Neural progenitor cell (in vitro differentiated cells): ENCODE data around the gene MEGF8. TPM values are rescaled to one million over a fixed set of nuclear protein-coding genes. Genes with fewer than 3 reads are reported as not detected.

ENCODE experiments used
- DNase-seq: peaks from one replicate; pipeline ENCODE4 v3.0.0-alpha.2; 2016; ENCODE audit warnings: low spot score
- H2AFZ ChIP-seq: fragments of 200-600 bp; sonication (generic); replicated peaks from 2 replicates; pipeline ENCODE4 v1.6.1; 2016; ENCODE audit warnings: antibody characterized with exemption
- H3F3A ChIP-seq: fragments of 200-600 bp; sonication (generic); 2 replicates; pipeline ENCODE4 v1.6.1; 2016; ENCODE audit warnings: antibody characterized with exemption, low read depth
- H3K27ac ChIP-seq: fragments of 200-600 bp; sonication (generic); 2 replicates; pipeline ENCODE4 v1.5.1; 2016; ENCODE audit warnings: mild to moderate bottlenecking
- H3K27me3 ChIP-seq: fragments of 200-600 bp; sonication (generic); 2 replicates; pipeline ENCODE4 v1.6.1; 2016; ENCODE audit warnings: mild to moderate bottlenecking, moderate library complexity
- H3K36me3 ChIP-seq: fragments of 200-600 bp; sonication (generic); 2 replicates; pipeline ENCODE4 v1.5.1; 2016
- H3K4me1 ChIP-seq: fragments of 200-600 bp; sonication (generic); 2 replicates; pipeline ENCODE4 v1.6.1; 2016; ENCODE audit warnings: mixed run types
- H3K4me2 ChIP-seq: fragments of 200-600 bp; sonication (generic); 2 replicates; pipeline ENCODE4 v1.6.1; 2016
- H3K4me3 ChIP-seq: fragments of 200-600 bp; sonication (generic); 2 replicates; pipeline ENCODE4 v1.5.1; 2016
- H3K79me2 ChIP-seq: fragments of 200-600 bp; sonication (generic); 2 replicates; pipeline ENCODE4 v1.6.1; 2016; ENCODE audit warnings: low read depth
- H3K9ac ChIP-seq: fragments of 200-600 bp; sonication (generic); 2 replicates; pipeline ENCODE4 v1.6.1; 2016
- H3K9me3 ChIP-seq: fragments of 200-600 bp; sonication (generic); 2 replicates; pipeline ENCODE4 v1.5.1; 2016; ENCODE audit warnings: low read depth
- H4K20me1 ChIP-seq: fragments of 200-600 bp; sonication (generic); 2 replicates; pipeline ENCODE4 v1.6.1; 2016; ENCODE audit warnings: low read depth
- H3K27ac Mint-ChIP-seq: 3 replicates; pipeline ENCODE4 v1.8.0; 2021; ENCODE audit warnings: mixed read lengths
- H3K27me3 Mint-ChIP-seq: 2 replicates; pipeline ENCODE4 v1.8.0; 2022; ENCODE audit warnings: low read depth, mild to moderate bottlenecking, inconsistent platforms, moderate library complexity, mixed read lengths; ENCODE audit not compliant: insufficient read depth
- H3K36me3 Mint-ChIP-seq: 3 replicates; pipeline ENCODE4 v1.8.0; 2021; ENCODE audit warnings: mixed read lengths
- H3K4me1 Mint-ChIP-seq: 3 replicates; pipeline ENCODE4 v1.8.0; 2021; ENCODE audit warnings: mixed read lengths
- H3K4me3 Mint-ChIP-seq: 3 replicates; pipeline ENCODE4 v1.8.0; 2021; ENCODE audit warnings: mild to moderate bottlenecking, moderate library complexity, mixed read lengths
- H3K9me3 Mint-ChIP-seq: 3 replicates; pipeline ENCODE4 v1.8.0; 2020; ENCODE audit warnings: mixed read lengths
- EZH2 ChIP-seq: fragments of 200-600 bp; sonication (generic); IDR thresholded peaks from 2 replicates; pipeline ENCODE4 v1.6.1; 2017; ENCODE audit warnings: antibody characterized with exemption, mild to moderate bottlenecking, moderate library complexity
- EZH2phosphoT487 ChIP-seq: fragments of 200-600 bp; sonication (generic); IDR thresholded peaks from 2 replicates; pipeline ENCODE4 v1.6.1; 2017; ENCODE audit warnings: antibody characterized with exemption
- total RNA-seq: library from RNA; depleted of rRNA; stranded (reverse); fragments of >200 nt; gene quantifications from 2 replicates; pipeline ENCODE4 v1.2.3, GENCODE V29; 2015; ENCODE audit warnings: low replicate concordance
- TF ChIP-seq, protein P1 (sequence below): fragments of 200-600 bp; sonication (generic); IDR thresholded peaks from 2 replicates; pipeline ENCODE4 v1.5.1; 2017; ENCODE audit warnings: antibody characterized with exemption, mild to moderate bottlenecking

MEGF8 gene
- total RNA-seq, 1 donor from 2014 or later = 7.3 TPM

DNA sequence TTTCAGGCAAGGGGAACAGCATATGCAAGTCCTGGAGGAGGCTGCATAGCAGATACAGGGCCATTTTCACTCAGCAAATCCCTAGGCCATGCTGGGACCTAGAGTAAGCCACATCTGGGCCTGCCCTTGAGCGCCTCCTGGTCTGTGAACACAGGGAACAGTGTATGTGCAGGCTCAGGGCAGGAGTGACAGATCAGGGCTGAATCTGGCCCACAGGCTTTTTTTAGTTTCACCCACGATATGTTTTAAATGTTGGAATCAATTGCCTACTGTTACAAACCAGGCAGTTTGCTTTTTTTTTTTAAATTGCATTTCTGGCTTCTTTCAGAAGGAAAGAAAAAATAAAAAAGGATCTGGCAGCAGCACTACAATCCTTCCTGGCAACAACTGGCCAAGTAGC is 13.8 kb upstream of the MEGF8 start:
- peaks cover 8% of the 10 kb centered on the region for H4K20me1 ChIP-seq
- H3K79me2 ChIP-seq = no peaks in the 10 kb centered on the region
- H3K9me3 Mint-ChIP-seq = no peaks in the 10 kb centered on the region
- H3K27ac ChIP-seq = no peak overlapping the region
- no peaks in the 10 kb centered on the region for H3K4me1 ChIP-seq
- peaks cover 4% of the 10 kb centered on the region for H3K36me3 Mint-ChIP-seq
- H3K9me3 ChIP-seq = no peaks in the 10 kb centered on the region
- H3K4me1 Mint-ChIP-seq = peaks cover 11% of the 10 kb centered on the region
- H3F3A ChIP-seq = peaks cover 8% of the 10 kb centered on the region
- H3K4me3 Mint-ChIP-seq = peak overlapping the region; percentile 88
- no peak overlapping the region for H3K4me3 ChIP-seq
- H3K9ac ChIP-seq = no peak overlapping the region
- peaks cover 27% of the 10 kb centered on the region for H3K27me3 Mint-ChIP-seq
- no peaks in the 10 kb centered on the region for H3K36me3 ChIP-seq
- no peak overlapping the region for H2AFZ ChIP-seq
- H3K27ac Mint-ChIP-seq = no peak overlapping the region
- peak; percentile 45 for DNase-seq
- TF ChIP-seq, protein P1, sequence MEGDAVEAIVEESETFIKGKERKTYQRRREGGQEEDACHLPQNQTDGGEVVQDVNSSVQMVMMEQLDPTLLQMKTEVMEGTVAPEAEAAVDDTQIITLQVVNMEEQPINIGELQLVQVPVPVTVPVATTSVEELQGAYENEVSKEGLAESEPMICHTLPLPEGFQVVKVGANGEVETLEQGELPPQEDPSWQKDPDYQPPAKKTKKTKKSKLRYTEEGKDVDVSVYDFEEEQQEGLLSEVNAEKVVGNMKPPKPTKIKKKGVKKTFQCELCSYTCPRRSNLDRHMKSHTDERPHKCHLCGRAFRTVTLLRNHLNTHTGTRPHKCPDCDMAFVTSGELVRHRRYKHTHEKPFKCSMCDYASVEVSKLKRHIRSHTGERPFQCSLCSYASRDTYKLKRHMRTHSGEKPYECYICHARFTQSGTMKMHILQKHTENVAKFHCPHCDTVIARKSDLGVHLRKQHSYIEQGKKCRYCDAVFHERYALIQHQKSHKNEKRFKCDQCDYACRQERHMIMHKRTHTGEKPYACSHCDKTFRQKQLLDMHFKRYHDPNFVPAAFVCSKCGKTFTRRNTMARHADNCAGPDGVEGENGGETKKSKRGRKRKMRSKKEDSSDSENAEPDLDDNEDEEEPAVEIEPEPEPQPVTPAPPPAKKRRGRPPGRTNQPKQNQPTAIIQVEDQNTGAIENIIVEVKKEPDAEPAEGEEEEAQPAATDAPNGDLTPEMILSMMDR = peak; percentile 27
- TF ChIP-seq EZH2phosphoT487 (no peak), EZH2 (no peak)
- H3K27me3 ChIP-seq = peaks cover 44% of the 10 kb centered on the region
- no peak overlapping the region for H3K4me2 ChIP-seq

GRCh38 chr19:42312370-42312769 is 13.1 kb upstream of the MEGF8 start:
- no peak overlapping the region for H3K4me3 ChIP-seq

GRCh38 chr19:42313096-42313839 is 12.2 kb upstream of the MEGF8 start, which contains the start of gene TMEM145:
Gene TMEM145, plus strand, starts transcription at chr19:42313309. Its CDS starts 68 bp downstream, at chr19:42313377.
- peak within 1 kb of the TSS; percentile 66 for H2AFZ ChIP-seq
- H3K79me2 ChIP-seq = no peaks in the 10 kb centered on the region
- Mint-ChIP-seq H3K27ac (no peak within 1 kb of the TSS), H3K4me3 (peak within 1 kb of the TSS; percentile 88), H3K27me3 (peaks cover 26% of the 10 kb centered on the region), H3K36me3 (no peaks in the 10 kb centered on the region), H3K4me1 (peaks cover 9% of the 10 kb centered on the region), H3K9me3 (no peaks in the 10 kb centered on the region)
- DNase-seq = peak; percentile 84
- peaks cover 50% of the 10 kb centered on the region for H3K27me3 ChIP-seq
- no peaks in the 10 kb centered on the region for H3K4me1 ChIP-seq
- TF ChIP-seq, protein P1 = no peak
- TF ChIP-seq EZH2phosphoT487 (no peak), EZH2 (no peak)
- H3K9ac ChIP-seq = no peak within 1 kb of the TSS
- no peaks in the 10 kb centered on the region for H3K9me3 ChIP-seq
- H3K4me2 ChIP-seq = peak within 1 kb of the TSS; percentile 100
- no peak within 1 kb of the TSS for H3K27ac ChIP-seq
- peak within 1 kb of the TSS; percentile 85 for H3K4me3 ChIP-seq
- peaks cover 8% of the 10 kb centered on the region for H3F3A ChIP-seq
- H3K36me3 ChIP-seq = no peaks in the 10 kb centered on the region
- H4K20me1 ChIP-seq = peaks cover 8% of the 10 kb centered on the region

More at GRCh38 chr19:42312370-42312769, 13.1 kb upstream of the MEGF8 start:
- TF ChIP-seq EZH2phosphoT487 (no peak), EZH2 (no peak)
- TF ChIP-seq, protein P1 = no peak
- H3K4me2 ChIP-seq = no peak overlapping the region
- H3K4me1 Mint-ChIP-seq = peaks cover 11% of the 10 kb centered on the region
- no peak overlapping the region for H2AFZ ChIP-seq
- H3F3A ChIP-seq = peaks cover 8% of the 10 kb centered on the region
- H3K36me3 Mint-ChIP-seq = peaks cover 2% of the 10 kb centered on the region
- no peak for DNase-seq
- no peaks in the 10 kb centered on the region for H3K36me3 ChIP-seq
- H3K27me3 Mint-ChIP-seq = peaks cover 26% of the 10 kb centered on the region
- peaks cover 8% of the 10 kb centered on the region for H4K20me1 ChIP-seq
- H3K4me3 Mint-ChIP-seq = peak overlapping the region; percentile 88
- H3K79me2 ChIP-seq = no peaks in the 10 kb centered on the region
- H3K27ac Mint-ChIP-seq = no peak overlapping the region
- no peaks in the 10 kb centered on the region for H3K4me1 ChIP-seq
- H3K9ac ChIP-seq = no peak overlapping the region
- H3K27me3 ChIP-seq = peaks cover 50% of the 10 kb centered on the region
- no peaks in the 10 kb centered on the region for H3K9me3 Mint-ChIP-seq
- H3K27ac ChIP-seq = no peak overlapping the region
- no peaks in the 10 kb centered on the region for H3K9me3 ChIP-seq
